GM21723 (cell line): ENCODE data around the gene SACS.

Experiments used
- ATAC-seq: cut with Tn5 transposase; IDR thresholded peaks from one replicate; pipeline ENCODE4 v1.9.1; 2021; ENCODE audit warnings: mild to moderate bottlenecking, moderate library complexity; ENCODE audit not compliant: unreplicated experiment

The SACS gene

GRCh38 chr13:23365652-23366051 lies 67.8 kb downstream of the SACS start:
- ATAC-seq = no peak

- no peak for ATAC-seq
Observed at GRCh38 chr13:23359882-23360281, 73.6 kb downstream of the SACS start.

GRCh38 chr13:23357349-23357748 lies 76.2 kb downstream of the SACS start:
- no peak for ATAC-seq

- no peak for ATAC-seq
Observed at GRCh38 chr13:23356368-23356767, 77.1 kb downstream of the SACS start.

GRCh38 chr13:23354520-23354919 lies 79.0 kb downstream of the SACS start:
- ATAC-seq = no peak

GRCh38 chr13:23352161-23352560 lies 81.3 kb downstream of the SACS start:
- no peak for ATAC-seq

GRCh38 chr13:23350009-23350408 lies 83.5 kb downstream of the SACS start:
- ATAC-seq = no peak

GRCh38 chr13:23349161-23349897 lies 84.2 kb downstream of the SACS start:
- ATAC-seq = no peak

GRCh38 chr13:23348262-23349127 lies 85.0 kb downstream of the SACS start:
- ATAC-seq = no peak

GRCh38 chr13:23347601-23348000 lies 85.9 kb downstream of the SACS start:
- ATAC-seq = no peak

GRCh38 chr13:23344931-23345595 lies 88.4 kb downstream of the SACS start:
- no peak for ATAC-seq

- ATAC-seq = no peak
Observed at GRCh38 chr13:23339225-23339624, 94.3 kb downstream of the SACS start.

- no peak for ATAC-seq
Observed at GRCh38 chr13:23330356-23330755, 103.1 kb downstream of the SACS start.

GRCh38 chr13:23325191-23325590 lies 108.3 kb downstream of the SACS start:
- peak; percentile 41 for ATAC-seq

GRCh38 chr13:23323946-23324709 lies 109.4 kb downstream of the SACS start:
- ATAC-seq = no peak

- no peak for ATAC-seq
Observed at GRCh38 chr13:23322353-23323336, 110.9 kb downstream of the SACS start.

- peak; percentile 85 for ATAC-seq
Observed at GRCh38 chr13:23321535-23322241, 111.8 kb downstream of the SACS start.

- ATAC-seq = peak; percentile 15
Observed at GRCh38 chr13:23320926-23321534, 112.5 kb downstream of the SACS start.

GRCh38 chr13:23319883-23320224 lies 113.6 kb downstream of the SACS start:
- ATAC-seq = no peak
